Activated CD4-positive, alpha-beta T cell treated with anti-CD3 and anti-CD28 coated beads, Interleukin-2, amount 10 ng/mL, durations not matched to agents 7 days and 5 days (primary cell): ENCODE data around the gene TPPP. TPM values are rescaled to one million over a fixed set of nuclear protein-coding genes. Genes with fewer than 3 reads are reported as not detected.

ENCODE experiments used
- CTCF ChIA-PET: fragments of 350-600 bp; sonication (Branson Sonifier 250); formaldehyde crosslinking; loops from one replicate; lab custom pipeline; 2021; ENCODE audit warnings: antibody characterized with exemption; lab: Charles Lee
- POLR2A ChIA-PET: fragments of 350-600 bp; sonication (Branson Sonifier 250); formaldehyde crosslinking; loops from one replicate; lab custom pipeline; 2021; ENCODE audit warnings: antibody characterized with exemption; lab: Charles Lee
- DNase-seq: peaks from one replicate; pipeline ENCODE4 v3.0.0-alpha.2; 2020
- H3K27ac Mint-ChIP-seq: one replicate; pipeline ENCODE4 v1.8.0; 2021; ENCODE audit warnings: mild to moderate bottlenecking, moderate library complexity, mixed read lengths
- H3K27me3 Mint-ChIP-seq: one replicate; pipeline ENCODE4 v1.8.0; 2021; ENCODE audit warnings: mixed read lengths
- H3K36me3 Mint-ChIP-seq: one replicate; pipeline ENCODE4 v1.8.0; 2021; ENCODE audit warnings: low read depth, mixed read lengths
- H3K4me1 Mint-ChIP-seq: one replicate; pipeline ENCODE4 v1.8.0; 2021; ENCODE audit warnings: mixed read lengths
- H3K4me3 Mint-ChIP-seq: one replicate; pipeline ENCODE4 v1.8.0; 2021; ENCODE audit warnings: mild to moderate bottlenecking, moderate library complexity, mixed read lengths
- H3K9me3 Mint-ChIP-seq: one replicate; pipeline ENCODE4 v1.8.0; 2021; ENCODE audit warnings: mixed read lengths
- total RNA-seq, 2 experiments: library from RNA; stranded (reverse); gene quantifications; one replicate each; pipeline ENCODE4 v1.2.3, GENCODE V29; 2021

The TPPP gene
- total RNA-seq, 2 experiments from 2014 or later, result 0.02 to 0.05 TPM

- no peak for DNase-seq
- H3K36me3 Mint-ChIP-seq, result peaks cover 20% of the 10 kb centered on the region
- ChIA-PET CTCF (no interaction called here), POLR2A (no interaction called here)
- H3K4me3 Mint-ChIP-seq, result no peak overlapping the region
- H3K27me3 Mint-ChIP-seq, result no peaks in the 10 kb centered on the region
- H3K9me3 Mint-ChIP-seq, result no peaks in the 10 kb centered on the region
- H3K4me1 Mint-ChIP-seq, result no peaks in the 10 kb centered on the region
- no peak overlapping the region for H3K27ac Mint-ChIP-seq
Measured at GRCh38 chr5:651296-652022, 41.7 kb downstream of the TPPP start.

GRCh38 chr5:647727-648126 is 45.4 kb downstream of the TPPP start:
- Mint-ChIP-seq H3K36me3 (peaks cover 29% of the 10 kb centered on the region), H3K27ac (no peak overlapping the region), H3K27me3 (no peaks in the 10 kb centered on the region), H3K4me1 (no peaks in the 10 kb centered on the region), H3K9me3 (no peaks in the 10 kb centered on the region), H3K4me3 (no peak overlapping the region)
- no peak for DNase-seq
- ChIA-PET CTCF (no interaction called here), POLR2A (no interaction called here)

DNA sequence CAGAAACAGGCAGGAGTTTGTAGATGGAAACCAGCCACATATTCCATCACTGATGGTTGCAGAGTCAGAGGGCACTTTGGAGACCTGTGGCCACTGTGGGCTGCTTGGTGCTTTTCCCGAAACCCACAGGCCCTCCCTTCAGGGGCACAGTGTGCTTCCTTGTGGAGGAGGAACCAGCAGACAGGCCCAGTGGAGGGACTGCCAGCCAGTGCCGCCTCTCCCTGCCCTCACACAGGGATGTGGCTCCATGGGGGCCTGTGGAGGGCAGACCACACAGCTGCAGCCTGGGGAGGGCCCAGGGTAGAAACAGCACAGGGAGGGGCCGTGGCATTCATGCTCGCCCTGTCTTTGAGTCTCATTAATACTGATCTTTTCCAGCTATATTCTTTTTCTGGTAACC is 45.8 kb downstream of the TPPP start:
- Mint-ChIP-seq H3K27ac (no peak overlapping the region), H3K27me3 (no peaks in the 10 kb centered on the region), H3K4me3 (no peak overlapping the region), H3K9me3 (no peaks in the 10 kb centered on the region), H3K36me3 (peaks cover 25% of the 10 kb centered on the region), H3K4me1 (no peaks in the 10 kb centered on the region)
- CTCF ChIA-PET, result no interaction called here
- DNase-seq, result no peak
- POLR2A ChIA-PET, result no interaction called here

DNA sequence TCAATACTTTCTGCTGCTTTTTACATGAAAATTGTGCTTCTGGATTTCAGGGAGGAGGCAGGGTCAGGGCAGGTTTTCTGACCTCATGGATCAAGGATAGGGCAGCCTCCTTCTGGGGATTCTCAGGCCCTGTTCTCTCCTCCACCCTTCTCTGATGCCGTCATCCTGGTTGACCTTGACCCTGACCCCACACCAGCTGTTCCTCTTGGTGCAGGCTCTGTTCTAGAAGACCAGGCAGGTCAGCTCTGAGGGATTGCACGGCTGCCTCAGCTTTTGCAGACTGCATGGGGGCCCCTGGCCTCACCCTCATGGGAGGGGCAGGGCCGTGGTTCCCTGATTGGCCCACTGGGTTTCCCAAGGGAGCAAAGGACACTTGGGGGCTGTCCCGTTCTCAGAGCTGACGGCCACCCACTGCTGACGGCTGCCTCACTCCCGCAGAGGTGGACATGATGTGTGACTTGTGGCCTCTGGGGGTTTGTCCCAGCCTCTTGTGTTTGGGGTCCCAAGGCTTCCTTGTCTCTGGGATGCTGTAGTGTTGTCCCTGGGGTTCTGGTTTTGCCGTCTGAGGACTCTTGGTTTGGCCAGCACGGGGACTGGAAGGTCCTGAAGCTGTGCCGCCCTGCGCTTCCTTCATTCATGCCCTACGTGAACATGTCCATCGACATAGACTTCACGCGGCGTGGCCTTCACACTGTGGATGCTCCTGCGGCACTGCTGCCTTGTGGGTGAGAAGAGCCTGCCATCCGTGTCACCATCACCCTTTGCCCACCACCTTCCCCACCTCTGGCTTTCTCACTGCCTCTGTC is 46.6 kb downstream of the TPPP start:
- Mint-ChIP-seq H3K4me3 (no peak overlapping the region), H3K27me3 (no peaks in the 10 kb centered on the region), H3K4me1 (no peaks in the 10 kb centered on the region), H3K27ac (no peak overlapping the region), H3K9me3 (no peaks in the 10 kb centered on the region), H3K36me3 (peaks cover 21% of the 10 kb centered on the region)
- ChIA-PET POLR2A (no interaction called here), CTCF (no interaction called here)
- DNase-seq, result no peak

- Mint-ChIP-seq H3K4me1 (no peaks in the 10 kb centered on the region), H3K36me3 (peaks cover 21% of the 10 kb centered on the region), H3K27ac (no peak overlapping the region), H3K9me3 (no peaks in the 10 kb centered on the region), H3K27me3 (no peaks in the 10 kb centered on the region), H3K4me3 (no peak overlapping the region)
- ChIA-PET CTCF (no interaction called here), POLR2A (no interaction called here)
- DNase-seq, result no peak
Measured at GRCh38 chr5:645421-645820, 47.7 kb downstream of the TPPP start.

- ChIA-PET CTCF (no interaction called here), POLR2A (no interaction called here)
- no peak overlapping the region for H3K27ac Mint-ChIP-seq
- H3K4me1 Mint-ChIP-seq, result no peaks in the 10 kb centered on the region
- no peaks in the 10 kb centered on the region for H3K27me3 Mint-ChIP-seq
- no peak for DNase-seq
- no peaks in the 10 kb centered on the region for H3K9me3 Mint-ChIP-seq
- peaks cover 21% of the 10 kb centered on the region for H3K36me3 Mint-ChIP-seq
- no peak overlapping the region for H3K4me3 Mint-ChIP-seq
Measured at GRCh38 chr5:644971-645370, 48.2 kb downstream of the TPPP start.

- Mint-ChIP-seq H3K27me3 (no peaks in the 10 kb centered on the region), H3K36me3 (peaks cover 21% of the 10 kb centered on the region), H3K4me3 (no peak overlapping the region), H3K9me3 (no peaks in the 10 kb centered on the region), H3K27ac (no peak overlapping the region), H3K4me1 (no peaks in the 10 kb centered on the region)
- ChIA-PET CTCF (no interaction called here), POLR2A (no interaction called here)
- no peak for DNase-seq
Measured at GRCh38 chr5:644509-644908, 48.6 kb downstream of the TPPP start.

GRCh38 chr5:643811-644271 is 49.3 kb downstream of the TPPP start:
- Mint-ChIP-seq H3K27me3 (no peaks in the 10 kb centered on the region), H3K36me3 (peaks cover 21% of the 10 kb centered on the region), H3K9me3 (no peaks in the 10 kb centered on the region), H3K4me1 (no peaks in the 10 kb centered on the region), H3K27ac (no peak overlapping the region), H3K4me3 (no peak overlapping the region)
- CTCF ChIA-PET, result interaction anchor here (1.3 kb wide), 1 partner anchor 10 kb away, joined by 5 read pairs; no protein-coding TSS in a partner anchor
- POLR2A ChIA-PET, result no interaction called here
- DNase-seq, result no peak

GRCh38 chr5:643351-643801 is 49.8 kb downstream of the TPPP start:
- ChIA-PET CTCF (interaction anchor here (1.3 kb wide), 1 partner anchor 11 kb away, joined by 5 read pairs; no protein-coding TSS in a partner anchor), POLR2A (no interaction called here)
- no peak overlapping the region for H3K27ac Mint-ChIP-seq
- DNase-seq, result no peak
- no peaks in the 10 kb centered on the region for H3K4me1 Mint-ChIP-seq
- no peaks in the 10 kb centered on the region for H3K9me3 Mint-ChIP-seq
- peaks cover 21% of the 10 kb centered on the region for H3K36me3 Mint-ChIP-seq
- H3K4me3 Mint-ChIP-seq, result no peak overlapping the region
- no peaks in the 10 kb centered on the region for H3K27me3 Mint-ChIP-seq

DNA sequence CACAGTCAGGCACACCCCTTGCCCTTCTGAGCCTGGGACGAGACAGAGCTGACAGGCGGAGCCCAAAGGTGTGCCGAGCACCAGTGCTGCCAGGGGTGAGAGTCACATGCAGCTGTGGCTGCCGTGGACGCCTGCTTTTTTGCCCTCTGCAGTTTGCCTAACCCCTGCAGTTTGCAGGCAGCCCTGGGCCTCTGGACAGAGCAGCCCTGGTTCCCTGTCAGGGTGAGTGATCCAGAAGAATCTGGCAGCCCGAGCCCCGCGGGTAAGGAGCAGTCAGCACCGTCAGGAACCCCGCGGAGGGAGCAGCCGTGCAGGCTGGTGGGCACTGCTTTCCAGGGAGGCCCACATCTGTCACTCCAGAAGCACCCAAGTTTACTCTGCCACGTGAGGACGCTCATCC is 50.7 kb downstream of the TPPP start:
- H3K4me3 Mint-ChIP-seq, result no peak overlapping the region
- ChIA-PET CTCF (no interaction called here), POLR2A (no interaction called here)
- H3K36me3 Mint-ChIP-seq, result peaks cover 22% of the 10 kb centered on the region
- H3K4me1 Mint-ChIP-seq, result no peaks in the 10 kb centered on the region
- H3K27ac Mint-ChIP-seq, result no peak overlapping the region
- H3K27me3 Mint-ChIP-seq, result no peaks in the 10 kb centered on the region
- H3K9me3 Mint-ChIP-seq, result no peaks in the 10 kb centered on the region
- no peak for DNase-seq

DNA sequence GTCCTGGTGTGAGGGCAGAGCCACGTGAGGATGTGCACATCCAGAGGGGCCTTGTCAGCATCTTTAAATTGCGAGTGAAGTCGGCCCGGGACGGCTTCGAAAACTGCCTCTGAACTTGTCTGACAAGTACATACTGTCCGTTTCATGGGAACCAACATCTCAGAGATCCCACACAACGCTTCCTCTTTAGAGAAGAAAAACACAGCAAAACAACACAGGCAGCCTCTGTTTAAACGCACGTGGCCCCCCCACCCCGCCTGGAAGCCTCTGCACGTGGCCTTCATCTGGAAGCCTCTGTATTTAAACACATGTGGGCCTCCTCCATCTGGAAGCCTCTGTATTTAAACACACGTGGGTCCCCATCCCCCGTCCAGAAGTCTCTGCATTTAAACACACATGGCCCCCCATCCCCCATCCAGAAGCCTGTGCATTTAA is 51.8 kb downstream of the TPPP start:
- no peaks in the 10 kb centered on the region for H3K27me3 Mint-ChIP-seq
- H3K9me3 Mint-ChIP-seq, result no peaks in the 10 kb centered on the region
- H3K4me3 Mint-ChIP-seq, result no peak overlapping the region
- no peak for DNase-seq
- POLR2A ChIA-PET, result no interaction called here
- peaks cover 19% of the 10 kb centered on the region for H3K36me3 Mint-ChIP-seq
- no peaks in the 10 kb centered on the region for H3K4me1 Mint-ChIP-seq
- no peak overlapping the region for H3K27ac Mint-ChIP-seq
- CTCF ChIA-PET, result no interaction called here

DNA sequence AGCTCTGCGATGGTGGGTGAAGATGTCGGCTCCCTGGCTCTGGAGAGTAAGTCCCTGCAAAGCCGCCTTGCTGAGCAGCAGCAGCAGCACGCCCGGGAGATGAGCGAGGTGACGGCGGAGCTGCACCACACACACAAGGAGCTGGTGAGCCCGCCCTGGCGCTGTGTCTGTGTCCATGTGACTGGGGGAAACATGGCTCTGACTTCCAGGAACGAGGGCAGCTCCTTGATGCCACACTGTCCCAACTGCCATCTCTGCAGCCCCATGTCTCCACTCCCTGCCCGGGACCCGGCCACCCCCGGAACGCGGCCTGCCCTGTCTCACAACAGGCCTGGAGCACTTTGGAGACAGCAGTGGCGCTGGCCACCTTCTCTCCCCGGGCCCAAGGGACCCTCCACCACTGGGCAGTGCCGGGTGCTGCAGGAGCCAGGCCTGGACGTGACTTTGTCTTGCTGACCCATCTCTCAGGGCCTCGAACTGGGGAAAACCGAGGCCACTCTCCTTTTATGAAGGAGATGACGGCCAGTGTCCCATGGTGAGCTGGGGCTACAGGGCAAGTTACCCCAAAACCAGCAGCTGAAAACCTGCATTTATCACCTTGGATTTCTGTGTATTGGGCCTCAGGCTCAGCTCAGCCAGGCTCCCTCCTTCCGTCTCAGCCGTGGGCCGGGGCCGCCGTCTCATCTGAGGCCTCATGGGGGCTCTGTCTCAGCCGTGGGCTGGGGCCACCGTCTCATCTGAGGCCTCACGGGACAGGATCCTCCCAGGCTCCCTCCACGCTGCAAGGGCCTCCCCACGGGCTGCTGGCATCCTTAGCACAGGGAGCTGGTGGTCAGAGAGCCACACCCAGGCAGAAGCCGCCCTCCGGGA is 52.5 kb downstream of the TPPP start:
- Mint-ChIP-seq H3K27me3 (no peaks in the 10 kb centered on the region), H3K36me3 (peaks cover 17% of the 10 kb centered on the region), H3K4me3 (no peak overlapping the region), H3K27ac (no peak overlapping the region), H3K9me3 (no peaks in the 10 kb centered on the region), H3K4me1 (no peaks in the 10 kb centered on the region)
- DNase-seq, result no peak
- ChIA-PET CTCF (no interaction called here), POLR2A (no interaction called here)
